ENCODE data around the gene UAP1L1.

Gene UAP1L1

GRCh38 chr9:137077010-137077747 lies at the start of gene UAP1L1:
TSS of gene UAP1L1 (plus strand) at chr9:137077517. CDS start at chr9:137077533, 16 bp downstream.
- TF ChIP-seq ZFX (IDR thresholded peaks at IDR 0.05; ENCODE audit: borderline replicate concordance) (no peak), CTCF (IDR thresholded peaks at IDR 0.05) (no peak)
- peak within 1 kb of the TSS; percentile 79 for H3K27ac ChIP-seq

- peak overlapping the region; percentile 91 for H3K27ac ChIP-seq
- no peak for TF ChIP-seq ZFX (IDR thresholded peaks at IDR 0.05; ENCODE audit: borderline replicate concordance)
- TF ChIP-seq CTCF (IDR thresholded peaks at IDR 0.05) = peak; percentile 73
These were observed 48.9 kb upstream of the UAP1L1 start for GRCh38 chr9:137028263-137029057.

DNA sequence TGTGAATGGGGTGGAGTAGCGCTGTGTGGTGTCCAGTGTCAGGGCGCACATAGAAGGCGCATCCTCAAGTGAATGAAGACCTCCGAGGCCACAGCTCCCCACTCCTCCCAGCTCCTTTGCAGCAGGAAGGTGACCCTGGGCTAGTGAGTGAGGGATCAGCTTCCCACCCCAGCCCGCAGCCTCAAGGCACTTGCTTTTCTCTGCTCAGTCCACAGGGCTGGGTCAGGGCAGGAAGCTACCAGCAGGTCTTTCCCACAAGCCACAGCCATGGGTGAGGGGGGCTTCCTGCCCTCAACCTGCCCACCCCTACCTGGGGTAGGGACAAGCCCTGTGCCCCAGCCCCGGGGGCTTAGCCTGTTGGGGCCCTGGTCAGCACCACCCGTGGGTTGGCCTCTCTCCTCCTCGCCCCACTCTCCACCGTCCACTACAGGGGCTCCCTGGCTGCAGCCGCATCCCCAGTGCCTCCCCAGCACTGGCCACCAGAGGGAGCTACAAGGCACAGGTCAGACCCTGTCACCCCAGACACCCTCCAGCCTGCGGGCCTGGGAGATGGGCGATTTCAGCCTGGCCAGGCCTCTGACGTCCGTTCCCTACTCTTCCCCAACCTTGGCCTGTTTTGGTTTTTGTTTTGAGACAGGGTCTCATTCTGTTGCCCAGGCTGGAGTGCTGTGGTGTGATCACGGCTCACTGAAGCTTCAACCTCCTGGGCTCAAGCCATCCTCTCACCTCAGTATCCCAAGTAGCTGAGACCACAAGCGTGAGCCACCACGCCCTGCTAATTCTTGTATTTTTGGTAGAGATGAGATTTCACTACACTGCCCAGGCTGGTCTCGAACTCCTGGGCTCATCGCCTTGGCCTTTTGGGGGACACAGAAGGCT lies 48.0 kb upstream of the UAP1L1 start:
- TF ChIP-seq ZFX (IDR thresholded peaks at IDR 0.05; ENCODE audit: borderline replicate concordance) = no peak
- TF ChIP-seq CTCF (IDR thresholded peaks at IDR 0.05) = peak; percentile 93
- peak overlapping the region; percentile 91 for H3K27ac ChIP-seq

DNA sequence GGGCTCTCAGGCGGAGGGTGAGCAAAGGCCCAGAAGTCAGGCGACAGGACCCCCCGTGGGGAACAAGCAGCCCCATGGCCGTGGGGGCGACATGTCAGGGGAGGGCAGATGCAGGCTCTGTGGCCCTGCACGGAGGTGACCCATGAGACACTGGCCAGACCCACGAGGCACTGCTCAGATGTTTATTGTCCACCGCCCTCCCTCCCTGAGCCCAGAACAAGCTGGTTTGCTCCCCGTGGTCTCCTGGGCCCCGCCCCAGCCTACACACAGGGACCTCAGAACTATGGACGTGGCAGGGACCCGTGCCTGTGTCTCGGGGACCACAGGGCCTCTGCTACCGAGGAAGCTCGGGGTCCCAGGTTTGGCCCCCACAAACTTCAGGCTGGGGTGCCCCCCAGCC lies 47.3 kb upstream of the UAP1L1 start:
- H3K27ac ChIP-seq = no peak overlapping the region

DNA sequence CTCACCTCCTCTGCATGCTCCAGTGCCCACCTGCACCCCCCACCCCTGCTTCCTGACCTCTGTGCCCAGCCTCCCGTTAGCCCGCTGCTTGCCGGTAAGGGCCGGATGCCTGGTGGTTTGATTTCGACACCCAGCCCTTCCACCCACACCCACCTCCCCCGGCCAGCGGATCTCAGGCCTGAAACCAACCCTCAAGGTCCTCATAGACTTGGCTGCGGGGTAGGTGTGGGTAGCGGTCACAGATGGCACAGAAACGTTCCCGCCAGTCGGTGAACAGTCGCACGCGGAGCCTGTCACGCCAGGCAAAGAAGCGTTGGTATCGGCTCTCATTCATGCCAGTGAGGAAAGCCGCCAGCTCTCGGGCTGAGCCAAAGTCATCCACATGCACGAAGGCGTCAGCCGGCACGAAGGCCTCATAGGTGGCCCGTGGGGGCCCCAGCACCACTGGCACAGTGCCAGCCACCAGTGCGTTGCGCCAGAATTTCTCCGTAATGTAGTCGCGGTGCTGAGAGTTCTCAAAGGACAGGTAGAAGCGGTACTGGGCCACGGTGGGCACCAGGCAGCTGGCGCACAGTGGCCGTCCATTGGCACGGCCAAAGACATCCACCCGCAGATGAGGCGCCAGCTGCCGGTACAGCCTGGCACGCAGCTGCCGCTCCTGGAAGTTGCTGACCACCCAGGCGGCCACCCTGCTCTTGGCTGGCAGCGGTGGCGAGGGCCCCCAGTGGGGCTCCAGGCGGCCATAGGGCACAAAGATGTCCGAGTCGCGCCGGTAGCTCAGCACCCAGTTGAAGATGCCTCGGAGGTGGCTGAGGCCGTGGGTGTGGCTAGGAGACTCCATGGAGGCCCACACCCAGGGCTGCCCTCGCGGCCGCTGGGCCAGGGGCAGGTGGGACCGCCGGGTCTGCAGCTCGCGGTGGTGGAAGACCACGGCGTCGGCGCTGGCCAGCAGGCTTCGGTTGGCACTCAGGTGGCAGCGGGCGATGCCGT lies 46.5 kb upstream of the UAP1L1 start:
- TF ChIP-seq CTCF (IDR thresholded peaks at IDR 0.05) = no peak
- no peak for TF ChIP-seq ZFX (IDR thresholded peaks at IDR 0.05; ENCODE audit: borderline replicate concordance)
- no peak overlapping the region for H3K27ac ChIP-seq

More for the DNA sequence above, 47.3 kb upstream of the UAP1L1 start:
- no peak for TF ChIP-seq ZFX (IDR thresholded peaks at IDR 0.05; ENCODE audit: borderline replicate concordance)
- TF ChIP-seq CTCF (IDR thresholded peaks at IDR 0.05) = no peak
